Measurements from ENCODE around the gene KCTD19. TPM values are rescaled to one million over a fixed set of nuclear protein-coding genes. Genes with fewer than 3 reads are reported as not detected.

Gene KCTD19
- total RNA-seq, 1 experiment from 2014 or later: not detected

DNA sequence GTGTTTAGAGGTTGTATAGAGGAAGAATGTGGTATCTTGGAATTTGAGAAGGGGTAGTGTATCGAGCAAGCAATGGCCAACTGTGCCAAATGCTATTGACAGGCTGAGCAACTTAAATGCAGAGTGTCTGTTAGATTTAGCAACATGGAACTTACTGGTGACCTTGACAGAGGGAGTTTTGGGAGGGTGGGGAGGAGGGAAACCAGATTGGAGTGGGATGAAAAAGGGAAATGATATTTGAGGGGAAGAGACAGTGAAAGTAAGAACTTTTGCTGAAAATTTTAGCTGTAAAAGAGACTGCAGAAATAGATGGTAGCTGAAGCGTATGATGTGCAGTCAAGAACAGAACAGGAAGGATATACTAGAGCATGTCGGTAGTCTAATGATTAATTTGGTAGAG is 1.2 kb upstream of the KCTD19 start:
- no TSS peak for BruUV-seq (replicated peaks)
- H3F3A ChIP-seq (ENCODE audit: insufficient read depth, low read depth): no peaks in the 10 kb centered on the region; the same call in 1 of the 2 replicates
- H3K36me3 ChIP-seq (ENCODE audit: low read depth): no peaks in the 10 kb centered on the region
- no peak overlapping the region for H3K4me3 ChIP-seq
- no peak overlapping the region for H2AFZ ChIP-seq
- no peaks in the 10 kb centered on the region for H3K9me3 ChIP-seq (ENCODE audit: insufficient read depth, low read depth)
- no peak overlapping the region for H3K27ac ChIP-seq
- ChIA-PET POLR2A (ENCODE audit: unreplicated experiment) (no interaction called here), CTCF (interaction anchor here (0.6 kb wide), 1 partner anchor 30 kb away, joined by 5 read pairs; no protein-coding TSS in a partner anchor)
- TF ChIP-seq, protein P1, sequence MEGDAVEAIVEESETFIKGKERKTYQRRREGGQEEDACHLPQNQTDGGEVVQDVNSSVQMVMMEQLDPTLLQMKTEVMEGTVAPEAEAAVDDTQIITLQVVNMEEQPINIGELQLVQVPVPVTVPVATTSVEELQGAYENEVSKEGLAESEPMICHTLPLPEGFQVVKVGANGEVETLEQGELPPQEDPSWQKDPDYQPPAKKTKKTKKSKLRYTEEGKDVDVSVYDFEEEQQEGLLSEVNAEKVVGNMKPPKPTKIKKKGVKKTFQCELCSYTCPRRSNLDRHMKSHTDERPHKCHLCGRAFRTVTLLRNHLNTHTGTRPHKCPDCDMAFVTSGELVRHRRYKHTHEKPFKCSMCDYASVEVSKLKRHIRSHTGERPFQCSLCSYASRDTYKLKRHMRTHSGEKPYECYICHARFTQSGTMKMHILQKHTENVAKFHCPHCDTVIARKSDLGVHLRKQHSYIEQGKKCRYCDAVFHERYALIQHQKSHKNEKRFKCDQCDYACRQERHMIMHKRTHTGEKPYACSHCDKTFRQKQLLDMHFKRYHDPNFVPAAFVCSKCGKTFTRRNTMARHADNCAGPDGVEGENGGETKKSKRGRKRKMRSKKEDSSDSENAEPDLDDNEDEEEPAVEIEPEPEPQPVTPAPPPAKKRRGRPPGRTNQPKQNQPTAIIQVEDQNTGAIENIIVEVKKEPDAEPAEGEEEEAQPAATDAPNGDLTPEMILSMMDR (conservative IDR thresholded peaks at IDR 0.05): no peak
- TF ChIP-seq EZH2 (IDR thresholded peaks at IDR 0.05; ENCODE audit: low read depth): no peak
- H4K20me1 ChIP-seq (ENCODE audit: insufficient read depth): no peaks in the 10 kb centered on the region
- H3K4me2 ChIP-seq: no peak overlapping the region
- H3K9me2 ChIP-seq (ENCODE audit: insufficient read depth): no peaks in the 10 kb centered on the region
- no peak for DNase-seq
- no peaks in the 10 kb centered on the region for H3K4me1 ChIP-seq (replicated peaks; ENCODE audit: insufficient read depth)
- intact Hi-C loops (cut with micrococcal nuclease; ENCODE audit: unreplicated experiment): no loop called here
- H3K79me2 ChIP-seq (ENCODE audit: low read depth): no peaks in the 10 kb centered on the region
- no peaks in the 10 kb centered on the region for H3K27me3 ChIP-seq (ENCODE audit: insufficient read depth, low read depth)

DNA sequence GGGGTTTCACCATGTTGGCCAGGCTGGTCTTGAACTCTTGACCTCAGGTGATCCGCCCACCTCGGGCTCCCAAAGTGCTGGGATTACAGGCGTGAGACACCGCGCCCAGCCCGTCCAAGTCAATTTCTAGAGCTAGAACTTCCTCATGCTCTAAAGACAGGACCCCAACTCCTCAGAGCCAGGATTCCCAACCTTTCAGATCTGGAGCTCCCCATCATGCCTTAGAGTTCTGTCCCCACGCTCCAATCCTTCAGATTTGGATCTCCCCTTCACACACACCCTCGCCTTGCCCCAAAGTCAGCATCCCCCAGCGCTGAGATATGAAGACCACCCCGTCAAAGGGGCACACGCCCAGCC is 448 bp downstream of the KCTD19 start:
- H2AFZ ChIP-seq: no peak overlapping the region
- H3F3A ChIP-seq (ENCODE audit: insufficient read depth, low read depth): no peaks in the 10 kb centered on the region; the same call in 1 of the 2 replicates
- DNase-seq: no peak
- no peaks in the 10 kb centered on the region for H3K4me1 ChIP-seq (replicated peaks; ENCODE audit: insufficient read depth)
- H3K4me3 ChIP-seq: no peak overlapping the region
- no TSS peak for BruUV-seq (replicated peaks)
- no peaks in the 10 kb centered on the region for H4K20me1 ChIP-seq (ENCODE audit: insufficient read depth)
- H3K27me3 ChIP-seq (ENCODE audit: insufficient read depth, low read depth): no peaks in the 10 kb centered on the region
- H3K4me2 ChIP-seq: no peak overlapping the region
- ChIA-PET POLR2A (ENCODE audit: unreplicated experiment) (no interaction called here), CTCF (no interaction called here)
- H3K36me3 ChIP-seq (ENCODE audit: low read depth): no peaks in the 10 kb centered on the region
- H3K9me2 ChIP-seq (ENCODE audit: insufficient read depth): no peaks in the 10 kb centered on the region
- H3K79me2 ChIP-seq (ENCODE audit: low read depth): no peaks in the 10 kb centered on the region
- no peaks in the 10 kb centered on the region for H3K9me3 ChIP-seq (ENCODE audit: insufficient read depth, low read depth)
- TF ChIP-seq, protein P1 (conservative IDR thresholded peaks at IDR 0.05): no peak
- no peak for TF ChIP-seq EZH2 (IDR thresholded peaks at IDR 0.05; ENCODE audit: low read depth)
- intact Hi-C loops (cut with micrococcal nuclease; ENCODE audit: unreplicated experiment): no loop called here
- H3K27ac ChIP-seq: no peak overlapping the region

DNA sequence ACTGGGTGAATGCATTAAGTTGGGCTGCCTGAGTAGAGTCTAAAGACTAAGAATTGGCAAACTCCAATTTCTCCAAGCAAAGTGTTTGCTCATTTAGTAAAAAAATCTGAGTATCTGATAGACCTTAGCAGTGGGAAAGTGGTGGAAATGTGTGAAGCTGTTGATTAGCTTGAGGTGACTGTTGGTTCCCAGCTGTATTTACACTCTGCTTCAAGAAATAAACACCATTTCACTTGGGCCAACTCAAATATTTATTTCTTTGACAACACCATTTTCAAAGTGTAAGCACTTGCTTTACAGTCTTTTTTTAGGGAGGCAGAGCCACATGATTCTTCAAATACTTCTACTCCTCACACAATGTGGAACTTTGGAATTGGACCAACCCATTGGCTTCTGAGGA is 8.7 kb downstream of the KCTD19 start:
- peaks cover 4% of the 10 kb centered on the region; the same call in 1 of the 2 replicates for H3F3A ChIP-seq (ENCODE audit: insufficient read depth, low read depth)
- peaks cover 6% of the 10 kb centered on the region for H3K4me1 ChIP-seq (replicated peaks; ENCODE audit: insufficient read depth)
- intact Hi-C loops (cut with micrococcal nuclease; ENCODE audit: unreplicated experiment): no loop called here
- no peak overlapping the region for H3K4me2 ChIP-seq
- H3K9me3 ChIP-seq (ENCODE audit: insufficient read depth, low read depth): no peaks in the 10 kb centered on the region
- no peaks in the 10 kb centered on the region for H3K79me2 ChIP-seq (ENCODE audit: low read depth)
- H3K9me2 ChIP-seq (ENCODE audit: insufficient read depth): no peaks in the 10 kb centered on the region
- TF ChIP-seq, protein P1 (conservative IDR thresholded peaks at IDR 0.05): no peak
- no peak for TF ChIP-seq EZH2 (IDR thresholded peaks at IDR 0.05; ENCODE audit: low read depth)
- H3K27me3 ChIP-seq (ENCODE audit: insufficient read depth, low read depth): no peaks in the 10 kb centered on the region
- no peak for DNase-seq
- ChIA-PET POLR2A (ENCODE audit: unreplicated experiment) (no interaction called here), CTCF (no interaction called here)
- no TSS peak for BruUV-seq (replicated peaks)
- no peak overlapping the region for H3K4me3 ChIP-seq
- H3K27ac ChIP-seq: no peak overlapping the region
- no peaks in the 10 kb centered on the region for H4K20me1 ChIP-seq (ENCODE audit: insufficient read depth)
- no peaks in the 10 kb centered on the region for H3K36me3 ChIP-seq (ENCODE audit: low read depth)
- H2AFZ ChIP-seq: no peak overlapping the region

All from PC-9 (cell line).